Liver (tissue), 9 donors: ENCODE data around the gene SLC39A1. TPM values are rescaled to one million over a fixed set of nuclear protein-coding genes. Genes with fewer than 3 reads are reported as not detected.
"Not testable (repeated sequence)": the region's sequence is repeated elsewhere in the genome, so short reads cannot be mapped to it uniquely, and the experiment has no call there.

Source experiments
- DNase-seq: peaks from one replicate; pipeline ENCODE4 v3.0.0-alpha.2; 2017; ENCODE audit warnings: low spot score
- H3K27ac ChIP-seq, 2 donors: one replicate each; pipeline ENCODE4 v1.7.0; 2013; ENCODE audit warnings: inconsistent platforms in 2 of 2, low read length in 2 of 2, control low read depth in 1 of 2, low read depth in 1 of 2, mild to moderate bottlenecking in 1 of 2
- H3K27me3 ChIP-seq, 4 donors: one replicate each; pipeline versions ENCODE4 v1.6.1 to v1.7.0; 2013; ENCODE audit warnings: low read length in 3 of 4, inconsistent platforms in 1 of 4, mild to moderate bottlenecking in 1 of 4, moderate library complexity in 1 of 4; ENCODE audit not compliant: control insufficient read depth in 4 of 4, insufficient read depth in 4 of 4
- H3K36me3 ChIP-seq, 4 donors: one replicate each; pipeline versions ENCODE4 v1.6.1 to v1.7.0; 2013; ENCODE audit warnings: low read length in 3 of 4, mild to moderate bottlenecking in 3 of 4, low read depth in 1 of 4, moderate library complexity in 1 of 4; ENCODE audit not compliant: control insufficient read depth in 4 of 4, insufficient read depth in 3 of 4
- H3K4me1 ChIP-seq, 4 donors: one replicate each; pipeline versions ENCODE4 v1.6.1 to v1.7.0; 2013; ENCODE audit warnings: low read length in 3 of 4, mild to moderate bottlenecking in 3 of 4, moderate library complexity in 1 of 4; ENCODE audit not compliant: control insufficient read depth in 4 of 4, insufficient read depth in 4 of 4
- H3K4me3 ChIP-seq, 3 donors: one replicate each; pipeline versions ENCODE4 v1.6.1 to v1.7.0; 2013; ENCODE audit warnings: low read length in 3 of 3, control low read depth in 1 of 3, low read depth in 1 of 3, mild to moderate bottlenecking in 1 of 3
- H3K9ac ChIP-seq, 2 donors: one replicate each; pipeline ENCODE4 v1.7.0; 2013; ENCODE audit warnings: low read length in 2 of 2, mild to moderate bottlenecking in 2 of 2, moderate library complexity in 2 of 2, control low read depth in 1 of 2, low read depth in 1 of 2
- H3K9me3 ChIP-seq, 4 donors: one replicate each; pipeline versions ENCODE4 v1.6.1 to v1.7.0; 2013; ENCODE audit warnings: low read length in 3 of 4; ENCODE audit not compliant: control insufficient read depth in 4 of 4
- EGR1 ChIP-seq, 2 donors: IDR thresholded peaks; 2 replicates each; pipeline ENCODE4 v1.6.1; 2016 to 2018; ENCODE audit warnings: antibody characterized with exemption in 2 of 2, low read depth in 2 of 2
- FOXA2 ChIP-seq: IDR thresholded peaks from 2 replicates; pipeline ENCODE4 v1.6.1; 2016; ENCODE audit warnings: antibody characterized with exemption
- HNF4G ChIP-seq: IDR thresholded peaks from 2 replicates; pipeline ENCODE4 v1.6.1; 2016; ENCODE audit warnings: antibody characterized with exemption
- JUND ChIP-seq, 2 donors: IDR thresholded peaks; 2 replicates each; pipeline ENCODE4 v1.6.1; 2016; ENCODE audit warnings: antibody characterized with exemption in 2 of 2
- NR2F2 ChIP-seq: IDR thresholded peaks from 2 replicates; pipeline ENCODE4 v1.6.1; 2016; ENCODE audit warnings: antibody characterized with exemption
- RXRA ChIP-seq, 2 donors: IDR thresholded peaks; 2 replicates each; pipeline ENCODE4 v1.6.1; 2017 to 2018; ENCODE audit warnings: antibody characterized with exemption in 2 of 2, mild to moderate bottlenecking in 1 of 2
- SP1 ChIP-seq: IDR thresholded peaks from 2 replicates; pipeline ENCODE4 v1.6.1; 2018; ENCODE audit warnings: antibody characterized with exemption, mild to moderate bottlenecking
- WGBS: extraction: QIAGEN DNeasy Blood & Tissue Kit; methylation state at CpG from one replicate; pipeline ENCODE4 v1.1.7; 2013; 5-methylcytosine and 5-hydroxymethylcytosine counted together
- polyA plus RNA-seq, 2 donors: library from polyadenylated mRNA; stranded (reverse) in 1 of 2; unstranded in 1 of 2; fragments of 200-250 nt in 1 of 2; fragments of >200 nt in 1 of 2; fragmentation: Nextera tagmentation in 1 of 2; extraction: Ambion mirVana in 1 of 2; gene quantifications; one replicate each; pipeline versions ENCODE4 v1.2.1 to v1.2.3, GENCODE V29; 2013 to 2015
- total RNA-seq, 2 donors: library from RNA; depleted of rRNA; stranded (reverse); fragments of >200 nt; gene quantifications; one replicate each; pipeline ENCODE4 v1.2.3, GENCODE V29; 2014
- TF ChIP-seq, protein P1 (sequence below): fragments of 150-350 bp; IDR thresholded peaks from 2 replicates; pipeline ENCODE4 v1.5.1; 2017; ENCODE audit warnings: improper control_type of control experiment, low read depth, low read length; ENCODE audit not compliant: missing input control
- TF ChIP-seq, protein P2 (sequence below): IDR thresholded peaks from 2 replicates; pipeline ENCODE4 v1.6.1; 2016; ENCODE audit warnings: antibody characterized with exemption, mild to moderate bottlenecking
- TF ChIP-seq, protein P3 (sequence below): IDR thresholded peaks from 2 replicates; pipeline ENCODE4 v1.6.1; 2016; ENCODE audit warnings: antibody characterized with exemption
- TF ChIP-seq, protein P4 (sequence below): IDR thresholded peaks from 2 replicates; pipeline ENCODE4 v1.6.1; 2016; ENCODE audit warnings: antibody characterized with exemption
- donor health status: healthy.
- donor health status: healthy.
- donor health status: healthy.
- donor health status: healthy.
- donor health status: healthy.

SLC39A1 gene
- total and polyA plus RNA-seq, 4 donors: 38.8 to 70.3 (median 54.6) TPM

DNA sequence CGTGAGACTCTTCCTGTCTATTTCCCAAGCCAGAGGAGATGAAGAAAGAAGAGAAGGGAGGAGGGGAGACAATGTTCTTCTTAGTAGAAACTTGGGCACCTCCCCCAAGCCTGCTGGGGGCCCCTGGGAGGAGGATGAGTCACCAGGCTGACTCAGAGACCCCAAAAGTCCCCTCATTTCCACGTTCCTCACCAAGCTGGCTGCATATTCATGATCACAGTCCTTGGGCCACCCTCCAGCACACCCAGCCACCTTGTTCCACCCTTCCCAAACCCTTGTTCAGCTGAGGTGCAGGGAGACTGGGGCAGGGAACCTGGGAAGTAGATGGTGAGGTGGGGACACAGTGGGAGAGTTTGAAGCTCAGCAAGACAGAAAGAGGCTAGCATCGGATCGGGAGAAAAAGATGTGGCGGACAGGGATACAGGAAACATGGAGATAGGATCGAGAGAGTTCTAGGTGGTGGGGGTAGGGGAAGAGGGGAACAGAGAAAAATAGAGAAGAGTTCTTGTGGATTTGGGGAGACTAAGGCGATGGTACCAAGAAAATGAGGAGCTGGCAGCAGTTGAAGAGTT lies 22.1 kb upstream of the SLC39A1 start:
- Histone ChIP-seq H3K9me3 (no peaks in the 10 kb centered on the region), H3K27ac (peak overlapping the region; percentile 49 to 68), H3K4me1 (peaks cover 4 to 17% (median 12%) of the 10 kb centered on the region in 4 donors), H3K9ac (peak overlapping the region; percentile 57 to 88), H3K36me3 (peaks cover 0 to 6% (median 4%) of the 10 kb centered on the region in 4 donors), H3K27me3 (no peaks in the 10 kb centered on the region), H3K4me3 (peak overlapping the region; percentile 56 to 76 (median 64))
- DNase-seq: no peak
- WGBS: 14% methylated on average over 7 of the region's 7 CpGs
- TF ChIP-seq SP1 (no peak), HNF4G (no peak), NR2F2 (no peak)
- TF ChIP-seq, protein P1, sequence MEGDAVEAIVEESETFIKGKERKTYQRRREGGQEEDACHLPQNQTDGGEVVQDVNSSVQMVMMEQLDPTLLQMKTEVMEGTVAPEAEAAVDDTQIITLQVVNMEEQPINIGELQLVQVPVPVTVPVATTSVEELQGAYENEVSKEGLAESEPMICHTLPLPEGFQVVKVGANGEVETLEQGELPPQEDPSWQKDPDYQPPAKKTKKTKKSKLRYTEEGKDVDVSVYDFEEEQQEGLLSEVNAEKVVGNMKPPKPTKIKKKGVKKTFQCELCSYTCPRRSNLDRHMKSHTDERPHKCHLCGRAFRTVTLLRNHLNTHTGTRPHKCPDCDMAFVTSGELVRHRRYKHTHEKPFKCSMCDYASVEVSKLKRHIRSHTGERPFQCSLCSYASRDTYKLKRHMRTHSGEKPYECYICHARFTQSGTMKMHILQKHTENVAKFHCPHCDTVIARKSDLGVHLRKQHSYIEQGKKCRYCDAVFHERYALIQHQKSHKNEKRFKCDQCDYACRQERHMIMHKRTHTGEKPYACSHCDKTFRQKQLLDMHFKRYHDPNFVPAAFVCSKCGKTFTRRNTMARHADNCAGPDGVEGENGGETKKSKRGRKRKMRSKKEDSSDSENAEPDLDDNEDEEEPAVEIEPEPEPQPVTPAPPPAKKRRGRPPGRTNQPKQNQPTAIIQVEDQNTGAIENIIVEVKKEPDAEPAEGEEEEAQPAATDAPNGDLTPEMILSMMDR: no peak
- TF ChIP-seq, protein P2, sequence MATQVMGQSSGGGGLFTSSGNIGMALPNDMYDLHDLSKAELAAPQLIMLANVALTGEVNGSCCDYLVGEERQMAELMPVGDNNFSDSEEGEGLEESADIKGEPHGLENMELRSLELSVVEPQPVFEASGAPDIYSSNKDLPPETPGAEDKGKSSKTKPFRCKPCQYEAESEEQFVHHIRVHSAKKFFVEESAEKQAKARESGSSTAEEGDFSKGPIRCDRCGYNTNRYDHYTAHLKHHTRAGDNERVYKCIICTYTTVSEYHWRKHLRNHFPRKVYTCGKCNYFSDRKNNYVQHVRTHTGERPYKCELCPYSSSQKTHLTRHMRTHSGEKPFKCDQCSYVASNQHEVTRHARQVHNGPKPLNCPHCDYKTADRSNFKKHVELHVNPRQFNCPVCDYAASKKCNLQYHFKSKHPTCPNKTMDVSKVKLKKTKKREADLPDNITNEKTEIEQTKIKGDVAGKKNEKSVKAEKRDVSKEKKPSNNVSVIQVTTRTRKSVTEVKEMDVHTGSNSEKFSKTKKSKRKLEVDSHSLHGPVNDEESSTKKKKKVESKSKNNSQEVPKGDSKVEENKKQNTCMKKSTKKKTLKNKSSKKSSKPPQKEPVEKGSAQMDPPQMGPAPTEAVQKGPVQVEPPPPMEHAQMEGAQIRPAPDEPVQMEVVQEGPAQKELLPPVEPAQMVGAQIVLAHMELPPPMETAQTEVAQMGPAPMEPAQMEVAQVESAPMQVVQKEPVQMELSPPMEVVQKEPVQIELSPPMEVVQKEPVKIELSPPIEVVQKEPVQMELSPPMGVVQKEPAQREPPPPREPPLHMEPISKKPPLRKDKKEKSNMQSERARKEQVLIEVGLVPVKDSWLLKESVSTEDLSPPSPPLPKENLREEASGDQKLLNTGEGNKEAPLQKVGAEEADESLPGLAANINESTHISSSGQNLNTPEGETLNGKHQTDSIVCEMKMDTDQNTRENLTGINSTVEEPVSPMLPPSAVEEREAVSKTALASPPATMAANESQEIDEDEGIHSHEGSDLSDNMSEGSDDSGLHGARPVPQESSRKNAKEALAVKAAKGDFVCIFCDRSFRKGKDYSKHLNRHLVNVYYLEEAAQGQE: no peak

DNA sequence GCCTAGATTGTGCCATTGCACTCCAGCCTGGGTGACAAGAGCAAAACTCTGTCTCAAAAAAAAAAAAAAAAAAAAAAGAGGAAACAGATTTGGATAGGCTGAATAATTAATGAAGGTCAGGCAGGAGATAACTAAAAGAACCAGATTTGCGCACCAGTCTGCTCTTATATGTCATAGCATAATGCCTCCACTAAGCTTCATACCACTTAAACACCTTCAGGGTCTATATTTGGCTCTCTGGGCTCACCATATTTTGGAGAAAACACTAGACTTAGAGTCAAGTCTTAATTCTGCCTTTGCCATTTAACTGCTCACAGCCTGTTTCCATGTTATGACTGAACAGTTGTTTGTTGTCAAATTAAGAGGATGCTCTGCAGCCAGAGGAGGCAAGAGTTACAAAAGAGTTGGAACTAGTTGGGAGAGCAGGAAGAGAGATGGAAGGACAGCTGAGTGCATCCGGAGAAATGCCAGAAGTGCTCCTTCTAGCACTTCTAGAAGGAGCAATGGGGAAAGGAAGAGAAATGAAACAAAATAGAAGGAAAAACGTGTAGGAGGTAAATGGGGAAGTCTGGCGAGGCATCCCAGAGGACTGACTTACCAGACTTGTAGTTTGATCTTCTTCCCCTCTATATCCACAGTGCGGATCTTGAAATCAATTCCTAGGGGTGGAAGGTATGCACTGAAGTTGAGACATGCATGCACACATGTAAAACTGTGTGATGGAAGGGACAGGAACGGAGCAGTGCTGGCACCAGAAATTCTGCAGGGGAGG lies 21.0 kb upstream of the SLC39A1 start:
- no peaks in the 10 kb centered on the region for H3K9me3 ChIP-seq
- DNase-seq: no peak
- no peak overlapping the region for H3K27ac ChIP-seq
- 79% methylated on average over 6 of the region's 6 CpGs for WGBS
- TF ChIP-seq, protein P3, sequence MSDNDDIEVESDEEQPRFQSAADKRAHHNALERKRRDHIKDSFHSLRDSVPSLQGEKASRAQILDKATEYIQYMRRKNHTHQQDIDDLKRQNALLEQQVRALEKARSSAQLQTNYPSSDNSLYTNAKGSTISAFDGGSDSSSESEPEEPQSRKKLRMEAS: no peak
- TF ChIP-seq, protein P1: no peak
- TF ChIP-seq, protein P4, sequence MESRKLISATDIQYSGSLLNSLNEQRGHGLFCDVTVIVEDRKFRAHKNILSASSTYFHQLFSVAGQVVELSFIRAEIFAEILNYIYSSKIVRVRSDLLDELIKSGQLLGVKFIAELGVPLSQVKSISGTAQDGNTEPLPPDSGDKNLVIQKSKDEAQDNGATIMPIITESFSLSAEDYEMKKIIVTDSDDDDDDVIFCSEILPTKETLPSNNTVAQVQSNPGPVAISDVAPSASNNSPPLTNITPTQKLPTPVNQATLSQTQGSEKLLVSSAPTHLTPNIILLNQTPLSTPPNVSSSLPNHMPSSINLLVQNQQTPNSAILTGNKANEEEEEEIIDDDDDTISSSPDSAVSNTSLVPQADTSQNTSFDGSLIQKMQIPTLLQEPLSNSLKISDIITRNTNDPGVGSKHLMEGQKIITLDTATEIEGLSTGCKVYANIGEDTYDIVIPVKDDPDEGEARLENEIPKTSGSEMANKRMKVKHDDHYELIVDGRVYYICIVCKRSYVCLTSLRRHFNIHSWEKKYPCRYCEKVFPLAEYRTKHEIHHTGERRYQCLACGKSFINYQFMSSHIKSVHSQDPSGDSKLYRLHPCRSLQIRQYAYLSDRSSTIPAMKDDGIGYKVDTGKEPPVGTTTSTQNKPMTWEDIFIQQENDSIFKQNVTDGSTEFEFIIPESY: no peak
- TF ChIP-seq EGR1 (IDR thresholded peaks at IDR 0.05; ENCODE audit: low read depth in 2 of 2) (no peak), RXRA (IDR thresholded peaks at IDR 0.05) (no peak), JUND (IDR thresholded peaks at IDR 0.05) (no peak), NR2F2 (no peak), FOXA2 (no peak)
- H3K36me3 ChIP-seq: peaks cover 0 to 6% (median 4%) of the 10 kb centered on the region in 4 donors
- H3K27me3 ChIP-seq: no peaks in the 10 kb centered on the region
- peaks cover 2 to 17% (median 12%) of the 10 kb centered on the region in 4 donors for H3K4me1 ChIP-seq
- no peak overlapping the region for H3K9ac ChIP-seq
- H3K4me3 ChIP-seq: no peak overlapping the region

DNA sequence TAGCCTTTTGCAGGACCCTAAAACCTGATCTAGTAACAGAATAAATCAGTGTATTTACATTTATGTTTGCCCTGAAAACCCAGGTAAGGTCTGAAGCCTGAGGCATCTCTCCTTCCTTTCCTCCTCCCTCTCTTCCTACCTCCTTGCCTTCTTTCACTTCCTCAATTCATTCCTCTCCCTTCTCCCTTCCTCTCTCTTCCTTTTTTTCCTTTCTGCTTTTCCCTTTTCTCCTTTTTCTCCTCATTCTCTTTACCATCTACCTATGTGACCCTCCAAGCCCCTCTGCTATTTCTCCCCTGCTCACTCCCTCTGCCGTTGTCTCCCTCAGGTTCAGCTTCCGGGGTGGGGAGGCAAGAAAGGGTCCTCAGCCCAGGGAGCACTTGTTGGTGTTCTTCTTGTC lies 18.4 kb upstream of the SLC39A1 start:
- H3K9me3 ChIP-seq, DNase-seq, H3K9ac ChIP-seq, H3K36me3 ChIP-seq, H3K27me3 ChIP-seq, H3K27ac ChIP-seq, H3K4me3 ChIP-seq: not testable (repeated sequence)
- H3K4me1 ChIP-seq: peaks cover 2 to 34% (median 23%) of the 10 kb centered on the region in 4 donors
- 94% methylated on average over 2 of the region's 2 CpGs for WGBS

DNA sequence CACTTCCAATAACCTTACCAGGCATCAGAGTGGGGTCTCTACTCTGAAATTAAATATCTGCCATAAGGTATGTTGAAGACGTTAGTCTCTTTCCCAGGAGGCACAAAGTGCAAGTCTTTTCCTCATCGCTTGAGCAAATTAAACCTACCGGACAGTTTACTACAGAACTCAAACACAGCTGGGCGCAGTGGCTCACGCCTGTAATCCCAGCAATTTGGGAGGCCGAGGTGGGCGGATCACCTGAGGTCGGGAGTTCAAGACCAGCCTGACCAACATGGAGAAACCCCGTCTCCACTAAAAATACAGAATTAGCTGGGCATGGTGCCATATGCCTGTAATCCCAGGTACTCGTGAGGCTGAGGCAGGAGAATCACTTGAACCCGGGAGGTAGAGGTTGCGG lies 15.8 kb upstream of the SLC39A1 start:
- Histone ChIP-seq H3K4me1 (peaks cover 0 to 25% (median 22%) of the 10 kb centered on the region in 4 donors), H3K36me3 (peaks cover 8 to 19% (median 13%) of the 10 kb centered on the region in 4 donors), H3K27ac (peak overlapping the region in 1 of 2 donors; percentile 4), H3K9ac (peak overlapping the region in 1 of 2 donors; percentile 51)
- not testable (repeated sequence) for H3K27me3 ChIP-seq, DNase-seq, H3K9me3 ChIP-seq, H3K4me3 ChIP-seq
- 90% methylated on average over 12 of the region's 12 CpGs for WGBS
